PC-3 (cell line): ENCODE data around the gene TNFRSF25. TPM values are rescaled to one million over a fixed set of nuclear protein-coding genes. Genes with fewer than 3 reads are reported as not detected.

ENCODE experiments used
- ATAC-seq: fragments of 200-7000 bp; cut with Tn5 transposase; 2 replicates; pipeline ENCODE4 v1.9.1; 2020; ENCODE audit warnings: mild to moderate bottlenecking, moderate library complexity
- BruUV-seq: library from RNA; stranded (reverse); fragments of 400-500 nt; replicated peaks from 2 replicates; lab custom pipeline; 2021; lab: Mats Ljungman, UMichigan
- CTCF ChIA-PET: fragments of 300-600 bp; sonication (Branson Sonifier 250); formaldehyde crosslinking; loops from one replicate; lab custom pipeline; 2022; ENCODE audit warnings: antibody characterized with exemption; lab: Charles Lee
- POLR2A ChIA-PET: fragments of 300-600 bp; sonication (Branson Sonifier 250); formaldehyde crosslinking; loops from one replicate; lab custom pipeline; 2022; ENCODE audit warnings: antibody characterized with exemption; ENCODE audit not compliant: unreplicated experiment; lab: Charles Lee
- DNase-seq: peaks from one replicate; pipeline ENCODE4 v3.0.0-alpha.2; 2015
- H2AFZ ChIP-seq: fragments of 300-600 bp; sonication (generic); 2 replicates; pipeline ENCODE4 v1.6.0; 2016; ENCODE audit warnings: antibody characterized with exemption, low read length
- H3F3A ChIP-seq: fragments of 300-600 bp; sonication (generic); one replicate; pipeline ENCODE4 v1.6.0; 2017; ENCODE audit warnings: antibody characterized with exemption, low read length, control low read depth, mild to moderate bottlenecking; ENCODE audit not compliant: unreplicated experiment
- H3K27ac ChIP-seq: fragments of 300-600 bp; sonication (generic); 2 replicates; pipeline ENCODE4 v1.5.1; 2016; ENCODE audit warnings: mild to moderate bottlenecking, low read length
- H3K27me3 ChIP-seq: fragments of 300-600 bp; sonication (generic); 2 replicates; pipeline ENCODE4 v1.6.1; 2016; ENCODE audit warnings: low read length, mixed read lengths
- H3K36me3 ChIP-seq: fragments of 300-600 bp; sonication (generic); 2 replicates; pipeline ENCODE4 v1.6.1; 2016; ENCODE audit warnings: low read depth, mixed run types, low read length, mixed read lengths
- H3K4me1 ChIP-seq: fragments of 300-600 bp; sonication (generic); 2 replicates; pipeline ENCODE4 v1.5.1; 2016; ENCODE audit warnings: low read length; ENCODE audit not compliant: insufficient read depth
- H3K4me2 ChIP-seq: fragments of 300-600 bp; sonication (generic); 2 replicates; pipeline ENCODE4 v1.6.0; 2016; ENCODE audit warnings: low read length
- H3K4me3 ChIP-seq: fragments of 300-600 bp; sonication (generic); 2 replicates; pipeline ENCODE4 v1.5.1; 2016; ENCODE audit warnings: mild to moderate bottlenecking, low read length, mixed read lengths
- H3K79me2 ChIP-seq: fragments of 300-600 bp; sonication (generic); 2 replicates; pipeline ENCODE4 v1.6.1; 2017; ENCODE audit warnings: low read length, mixed read lengths
- H3K9ac ChIP-seq: fragments of 300-600 bp; sonication (generic); 2 replicates; pipeline ENCODE4 v1.6.0; 2016; ENCODE audit warnings: mild to moderate bottlenecking, low read length
- H3K9me2 ChIP-seq: fragments of 300-600 bp; sonication (generic); replicated peaks from 2 replicates; pipeline ENCODE4 v1.6.1; 2016; ENCODE audit warnings: mixed run types, low read length, mixed read lengths
- H3K9me3 ChIP-seq: fragments of 300-600 bp; sonication (generic); 2 replicates; pipeline ENCODE4 v1.6.1; 2016; ENCODE audit warnings: low read length, mixed read lengths
- H4K20me1 ChIP-seq: fragments of 300-600 bp; sonication (generic); 2 replicates; pipeline ENCODE4 v1.6.1; 2016; ENCODE audit warnings: low read length, mixed read lengths
- CTCF ChIP-seq: fragments of 300-600 bp; sonication (generic); conservative IDR thresholded peaks from 2 replicates; pipeline ENCODE4 v1.5.1; 2017; ENCODE audit warnings: antibody characterized with exemption, low read depth, mild to moderate bottlenecking, low read length
- EZH2 ChIP-seq: fragments of 300-600 bp; sonication (generic); IDR thresholded peaks from one replicate; pipeline ENCODE4 v1.6.1; 2017; ENCODE audit warnings: antibody characterized with exemption, mild to moderate bottlenecking, low read length; ENCODE audit not compliant: unreplicated experiment
- EZH2phosphoT487 ChIP-seq: fragments of 300-600 bp; sonication (generic); IDR thresholded peaks from 2 replicates; pipeline ENCODE4 v1.6.1; 2018; ENCODE audit warnings: mild to moderate bottlenecking, antibody characterized with exemption, low read length, borderline replicate concordance
- intact Hi-C: fragments of 100-400 bp; cut with micrococcal nuclease; formaldehyde crosslinking; loops from 2 replicates; pipeline ENCODE4 v1.9.0; 2023
- total RNA-seq: library from RNA; depleted of rRNA; stranded (reverse); fragments of >200 nt; gene quantifications from 2 replicates; pipeline ENCODE4 v1.2.3, GENCODE V29; 2014

Gene TNFRSF25
- total RNA-seq, 1 experiment from 2014 or later: 42.5 TPM

- Histone ChIP-seq H3K9me2 (no peaks in the 10 kb centered on the region), H3K79me2 (peaks cover 3% of the 10 kb centered on the region; the same call in 1 of the 2 replicates), H3K9me3 (no peaks in the 10 kb centered on the region), H2AFZ (peak overlapping the region; percentile 96), H3K9ac (peak overlapping the region; percentile 66), H3K4me2 (peak overlapping the region; percentile 99), H3K36me3 (no peaks in the 10 kb centered on the region), H3K4me3 (peak overlapping the region; percentile 89), H3K4me1 (peaks cover 27% of the 10 kb centered on the region), H3K27me3 (no peaks in the 10 kb centered on the region), H4K20me1 (no peaks in the 10 kb centered on the region), H3F3A (no peaks in the 10 kb centered on the region), H3K27ac (no peak overlapping the region)
- BruUV-seq: no TSS peak
- ATAC-seq: peak; percentile 80
- CTCF ChIA-PET: no interaction called here
- intact Hi-C loops: no loop called here
- DNase-seq: peak; percentile 77
- no peak for TF ChIP-seq EZH2
- TF ChIP-seq CTCF: no peak
- no peak for TF ChIP-seq EZH2phosphoT487
- POLR2A ChIA-PET: interaction anchor here (0.7 kb wide), 1 partner anchor 24 kb away, joined by 3 read pairs; no protein-coding TSS in a partner anchor
These were observed 31.4 kb upstream of the TNFRSF25 start for GRCh38 chr1:6497215-6497866.

GRCh38 chr1:6496890-6497214, 30.9 kb upstream of the TNFRSF25 start:
- intact Hi-C loops: no loop called here
- CTCF ChIA-PET: no interaction called here
- Histone ChIP-seq H3K79me2 (peaks cover 3% of the 10 kb centered on the region; the same call in 1 of the 2 replicates), H3K9me3 (no peaks in the 10 kb centered on the region), H3K36me3 (no peaks in the 10 kb centered on the region), H3K4me3 (peak overlapping the region; percentile 89), H2AFZ (peak overlapping the region; percentile 59), H3K4me1 (peaks cover 31% of the 10 kb centered on the region), H3K9me2 (no peaks in the 10 kb centered on the region), H3K27me3 (no peaks in the 10 kb centered on the region), H3K27ac (no peak overlapping the region), H3K4me2 (peak overlapping the region; percentile 99), H3F3A (no peaks in the 10 kb centered on the region), H4K20me1 (no peaks in the 10 kb centered on the region), H3K9ac (peak overlapping the region; percentile 65)
- TF ChIP-seq EZH2phosphoT487 (no peak), CTCF (no peak), EZH2 (no peak)
- DNase-seq: no peak
- ATAC-seq: no peak
- BruUV-seq: no TSS peak
- POLR2A ChIA-PET: no interaction called here

- no peak overlapping the region for H3K27ac ChIP-seq
- H3F3A ChIP-seq: peaks cover under 1% of the 10 kb centered on the region
- H3K4me3 ChIP-seq: peak overlapping the region; percentile 89
- ATAC-seq (no peak), DNase-seq (no peak)
- peaks cover 36% of the 10 kb centered on the region for H3K4me1 ChIP-seq
- no peaks in the 10 kb centered on the region for H3K27me3 ChIP-seq
- H3K9me2 ChIP-seq: no peaks in the 10 kb centered on the region
- H2AFZ ChIP-seq: peak overlapping the region; percentile 59; the same call in 1 of the 2 replicates
- no peak for TF ChIP-seq EZH2
- no peak for TF ChIP-seq EZH2phosphoT487
- TF ChIP-seq CTCF: no peak
- intact Hi-C loops: no loop called here
- H3K9me3 ChIP-seq: no peaks in the 10 kb centered on the region
- peak overlapping the region; percentile 99 for H3K4me2 ChIP-seq
- ChIA-PET CTCF (no interaction called here), POLR2A (no interaction called here)
- no TSS peak for BruUV-seq
- H3K9ac ChIP-seq: peak overlapping the region; percentile 65; the same call in 1 of the 2 replicates
- no peaks in the 10 kb centered on the region for H3K36me3 ChIP-seq
- H4K20me1 ChIP-seq: no peaks in the 10 kb centered on the region
- H3K79me2 ChIP-seq: peaks cover 3% of the 10 kb centered on the region; the same call in 1 of the 2 replicates
These were observed 30.4 kb upstream of the TNFRSF25 start for GRCh38 chr1:6496365-6496721.
